Large intestine (tissue), 3 donors: ENCODE data around the gene RNU6-9. TPM values are rescaled to one million over a fixed set of nuclear protein-coding genes. Genes with fewer than 3 reads are reported as not detected.
"Not testable (repeated sequence)": the region's sequence is repeated elsewhere in the genome, so short reads cannot be mapped to it uniquely, and the experiment has no call there.

Experiments used
- DNase-seq, 2 donors: peaks; one replicate each; pipeline versions ENCODE4 v3.0.0 to v3.0.0-alpha.2; 2013
- H3K27ac ChIP-seq: one replicate; pipeline ENCODE4 v1.5.1; 2013; ENCODE audit warnings: low read length
- H3K27me3 ChIP-seq: 2 replicates; pipeline ENCODE4 v1.6.1; 2013; ENCODE audit warnings: low read length; ENCODE audit not compliant: control insufficient read depth, insufficient read depth
- H3K36me3 ChIP-seq: 2 replicates; pipeline ENCODE4 v1.6.1; 2013; ENCODE audit warnings: low read length; ENCODE audit not compliant: control insufficient read depth, insufficient read depth
- H3K4me1 ChIP-seq: one replicate; pipeline ENCODE4 v1.6.1; 2013; ENCODE audit warnings: low read length; ENCODE audit not compliant: control insufficient read depth, insufficient read depth
- H3K4me3 ChIP-seq: one replicate; pipeline ENCODE4 v1.5.1; 2013; ENCODE audit warnings: low read length
- H3K9me3 ChIP-seq: one replicate; pipeline ENCODE4 v1.6.1; 2013; ENCODE audit warnings: mild to moderate bottlenecking, low read depth, low read length, moderate library complexity; ENCODE audit not compliant: control insufficient read depth
- WGBS: methylation state at CpG from one replicate; pipeline ENCODE4 v1.1.5; 2013; ENCODE audit warnings: low lambda C conversion rate; ENCODE audit not compliant: insufficient coverage; 5-methylcytosine and 5-hydroxymethylcytosine counted together
- polyA plus RNA-seq: library from polyadenylated mRNA; unstranded; fragments of 120-200 nt; gene quantifications from one replicate; pipeline ENCODE4 v1.2.1, GENCODE V29; 2013

Gene RNU6-9
- polyA plus RNA-seq, 1 donor: not detected

GRCh38 chr19:878751-879561, 14.3 kb upstream of the RNU6-9 start:
- WGBS: 88% methylated on average over 3 of the region's 24 CpGs
- H3K27me3 ChIP-seq: not testable (repeated sequence)
- peaks cover 62% of the 10 kb centered on the region for H3K36me3 ChIP-seq

GRCh38 chr19:879711-880438, 13.4 kb upstream of the RNU6-9 start:
- H3K4me3 ChIP-seq: no peak overlapping the region
- H3K9me3 ChIP-seq: no peaks in the 10 kb centered on the region
- H3K27me3 ChIP-seq: no peaks in the 10 kb centered on the region
- no CpG with 5 or more reads among the region's 37 CpGs for WGBS
- H3K36me3 ChIP-seq: peaks cover 65% of the 10 kb centered on the region
- H3K27ac ChIP-seq: no peak overlapping the region
- no peaks in the 10 kb centered on the region for H3K4me1 ChIP-seq
- DNase-seq: no peak

More at GRCh38 chr19:878751-879561, 14.3 kb upstream of the RNU6-9 start:
- H3K4me3 ChIP-seq, H3K9me3 ChIP-seq, DNase-seq, H3K27ac ChIP-seq, H3K4me1 ChIP-seq: not testable (repeated sequence)

DNA sequence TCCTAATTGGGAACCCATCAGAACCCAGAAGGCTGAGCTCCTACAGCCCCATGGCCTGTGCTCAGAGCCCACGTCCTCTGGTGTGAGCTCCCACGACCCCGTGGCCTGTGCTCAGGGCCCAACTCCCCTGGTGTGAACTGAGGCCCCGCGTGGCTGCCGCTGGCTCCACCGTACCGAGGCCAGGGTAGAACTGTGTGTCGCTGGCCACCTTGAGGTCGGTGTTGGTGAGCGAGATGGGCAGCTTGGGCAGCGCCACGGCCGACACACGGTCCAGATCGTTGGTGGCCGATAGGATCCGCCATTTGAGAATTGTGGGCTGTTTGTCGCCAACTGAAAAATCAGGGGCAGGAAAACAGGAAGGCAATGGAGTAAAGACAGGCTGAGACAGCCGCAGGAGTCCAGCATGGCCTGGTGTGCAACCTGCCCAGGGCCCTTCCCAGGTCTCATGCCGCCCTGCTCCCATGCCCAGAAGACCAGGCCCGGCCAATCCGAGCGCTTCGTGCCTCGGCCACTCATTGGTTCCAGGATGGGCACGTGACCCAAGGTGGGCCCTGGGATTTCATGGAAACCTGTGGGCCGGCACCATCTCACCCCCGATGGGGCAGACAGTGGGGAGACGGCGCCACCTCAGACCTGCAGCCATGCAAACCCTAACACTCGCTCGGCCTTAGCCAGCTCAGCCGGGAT, 11.8 kb upstream of the RNU6-9 start:
- peaks cover 67% of the 10 kb centered on the region for H3K36me3 ChIP-seq
- no CpG with 5 or more reads among the region's 34 CpGs for WGBS
- no peaks in the 10 kb centered on the region for H3K9me3 ChIP-seq
- no peaks in the 10 kb centered on the region for H3K4me1 ChIP-seq
- no peaks in the 10 kb centered on the region for H3K27me3 ChIP-seq
- H3K27ac ChIP-seq: no peak overlapping the region
- no peak overlapping the region for H3K4me3 ChIP-seq
- DNase-seq: no peak

DNA sequence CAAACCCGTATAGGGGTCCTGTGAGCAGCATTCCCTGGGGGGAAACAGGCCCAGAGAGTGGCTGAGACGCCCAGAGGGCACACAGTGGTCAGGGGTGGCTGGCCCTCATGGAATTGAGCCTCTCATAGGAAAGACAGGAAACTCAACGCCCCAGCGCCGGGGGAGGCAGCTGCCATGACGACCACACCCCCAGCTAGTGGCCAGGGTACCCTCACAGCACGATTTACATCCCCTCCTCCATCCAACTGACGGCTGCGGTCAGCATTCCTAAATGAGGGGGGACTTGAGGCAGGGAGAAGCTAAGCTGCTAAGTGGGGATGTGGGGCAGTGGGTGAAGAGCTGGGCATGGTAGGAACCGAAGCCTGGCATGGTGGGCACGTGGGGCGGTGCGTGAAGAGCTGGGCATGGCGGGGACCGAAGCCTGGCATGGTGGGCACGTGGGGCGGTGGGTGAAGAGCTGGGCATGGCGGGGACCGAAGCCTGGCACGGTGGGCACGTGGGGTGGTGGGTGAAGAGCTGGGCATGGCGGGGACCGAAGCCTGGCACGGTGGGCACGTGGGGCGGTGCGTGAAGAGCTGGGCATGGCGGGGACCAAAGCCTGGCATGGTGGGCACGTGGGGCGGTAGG, 10.3 kb upstream of the RNU6-9 start:
- Histone ChIP-seq H3K4me3 (no peak overlapping the region), H3K36me3 (peaks cover 66% of the 10 kb centered on the region), H3K9me3 (no peaks in the 10 kb centered on the region), H3K27ac (no peak overlapping the region), H3K4me1 (no peaks in the 10 kb centered on the region), H3K27me3 (no peaks in the 10 kb centered on the region)
- no peak for DNase-seq
- WGBS: no CpG with 5 or more reads among the region's 30 CpGs

DNA sequence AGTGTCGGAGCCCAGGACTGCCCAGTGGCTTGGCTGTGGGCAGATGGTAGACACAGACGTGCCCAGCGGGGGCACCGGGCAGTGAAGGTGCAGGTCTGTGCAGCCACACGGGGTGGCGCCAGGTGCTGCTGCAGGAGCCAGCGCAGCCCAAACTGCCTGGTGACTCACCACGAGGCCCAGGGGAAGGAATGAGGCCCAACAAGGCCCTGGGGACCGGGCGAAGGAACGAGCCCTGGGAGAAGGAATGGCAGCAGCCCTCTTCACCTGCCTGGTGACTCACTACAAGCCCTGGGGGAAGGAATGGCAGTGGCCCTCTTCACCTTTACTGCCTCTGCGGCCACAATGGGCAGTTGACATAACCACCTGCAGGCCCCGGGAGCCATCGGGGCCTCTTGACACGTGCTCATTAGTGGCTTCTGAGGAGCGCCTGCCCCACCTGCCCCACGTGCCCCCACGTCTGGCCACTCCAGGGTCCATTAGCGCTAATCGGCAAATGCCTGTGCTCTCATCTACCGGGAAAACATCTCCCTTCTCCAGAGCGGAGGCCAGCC, 9.5 kb upstream of the RNU6-9 start:
- no peak for DNase-seq
- Histone ChIP-seq H3K4me1 (no peaks in the 10 kb centered on the region), H3K36me3 (peaks cover 69% of the 10 kb centered on the region), H3K27ac (no peak overlapping the region), H3K4me3 (no peak overlapping the region), H3K9me3 (no peaks in the 10 kb centered on the region), H3K27me3 (no peaks in the 10 kb centered on the region)
- no CpG with 5 or more reads among the region's 22 CpGs for WGBS

DNA sequence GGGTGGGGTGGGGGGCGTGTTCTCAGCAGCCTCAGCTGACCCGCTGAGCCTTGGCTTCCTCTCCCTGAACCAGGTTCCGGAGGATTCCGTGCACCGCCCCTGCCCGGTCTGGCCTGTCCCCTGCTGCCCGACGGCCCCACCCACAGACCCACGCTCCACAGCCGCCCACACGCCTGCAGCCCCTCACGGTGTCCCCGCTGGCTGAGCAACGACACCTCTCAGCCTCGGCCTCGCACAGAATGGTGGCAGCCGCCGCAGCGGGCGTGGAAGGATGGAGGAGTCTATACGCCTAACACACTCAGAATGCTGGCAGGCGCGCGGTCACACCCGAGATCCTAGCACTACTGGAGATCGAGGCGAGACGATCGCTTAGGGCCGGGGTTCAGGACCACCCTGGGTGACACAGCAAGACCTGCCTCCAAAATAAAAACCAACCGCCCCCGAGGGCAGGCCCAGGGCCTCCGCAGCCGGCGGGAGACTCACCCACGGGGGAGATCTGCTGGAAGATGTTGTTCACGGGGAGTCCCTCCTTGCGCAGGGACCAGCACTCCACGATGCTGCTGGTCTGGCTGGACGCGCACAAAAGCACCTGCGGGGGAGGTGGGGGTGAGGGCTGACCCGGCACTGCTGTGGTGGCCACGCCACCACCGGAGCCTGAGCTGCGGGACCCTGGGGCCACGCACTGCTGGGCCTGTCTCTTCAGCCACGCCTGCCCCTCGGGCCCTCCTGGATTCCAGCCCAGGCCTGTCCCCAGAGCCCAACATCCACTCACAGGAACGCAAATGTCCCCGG, 8.7 kb upstream of the RNU6-9 start:
- Histone ChIP-seq H3K27me3 (no peaks in the 10 kb centered on the region), H3K9me3 (no peaks in the 10 kb centered on the region), H3K27ac (no peak overlapping the region), H3K4me1 (no peaks in the 10 kb centered on the region), H3K4me3 (no peak overlapping the region), H3K36me3 (peaks cover 76% of the 10 kb centered on the region)
- DNase-seq: no peak
- no CpG with 5 or more reads among the region's 51 CpGs for WGBS

DNA sequence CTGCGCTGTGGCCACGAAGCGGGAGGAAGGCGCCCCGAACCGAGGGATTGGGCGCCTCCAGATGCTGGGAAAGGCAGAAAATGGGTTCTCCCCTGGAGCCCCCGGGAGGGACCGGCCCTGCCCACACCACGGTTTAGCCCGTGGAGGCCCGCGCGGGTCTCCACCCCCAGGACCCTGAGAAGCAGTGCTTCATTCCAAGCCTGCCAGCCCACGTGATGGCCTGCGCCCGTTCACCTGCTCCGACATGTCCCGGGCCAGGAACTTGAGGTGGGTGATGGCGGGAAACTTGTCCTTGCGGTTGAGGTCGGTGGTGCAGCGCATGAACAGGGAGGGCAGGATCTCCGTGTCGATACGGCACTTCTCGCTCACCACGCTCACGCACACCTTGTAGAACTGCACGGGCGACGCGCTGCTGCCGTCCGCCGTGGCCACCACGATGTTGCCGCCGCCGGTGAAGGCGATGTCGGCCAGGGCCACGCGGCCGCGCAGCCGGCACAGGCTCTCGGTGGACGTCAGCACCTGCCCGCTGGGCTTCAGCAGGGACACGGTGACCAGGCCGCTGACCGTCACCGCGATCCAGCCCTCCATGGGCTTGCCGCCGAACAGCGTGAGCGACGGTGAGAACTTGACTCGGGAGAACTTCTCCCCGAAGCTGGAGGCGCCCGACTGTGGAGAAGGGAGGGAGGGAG, 7.6 kb upstream of the RNU6-9 start:
- peaks cover 79% of the 10 kb centered on the region for H3K36me3 ChIP-seq
- H3K27ac ChIP-seq: no peak overlapping the region
- WGBS: 100% methylated on average over 3 of the region's 64 CpGs
- H3K4me1 ChIP-seq: no peaks in the 10 kb centered on the region
- DNase-seq: no peak
- no peaks in the 10 kb centered on the region for H3K27me3 ChIP-seq
- H3K4me3 ChIP-seq: no peak overlapping the region
- H3K9me3 ChIP-seq: no peaks in the 10 kb centered on the region

DNA sequence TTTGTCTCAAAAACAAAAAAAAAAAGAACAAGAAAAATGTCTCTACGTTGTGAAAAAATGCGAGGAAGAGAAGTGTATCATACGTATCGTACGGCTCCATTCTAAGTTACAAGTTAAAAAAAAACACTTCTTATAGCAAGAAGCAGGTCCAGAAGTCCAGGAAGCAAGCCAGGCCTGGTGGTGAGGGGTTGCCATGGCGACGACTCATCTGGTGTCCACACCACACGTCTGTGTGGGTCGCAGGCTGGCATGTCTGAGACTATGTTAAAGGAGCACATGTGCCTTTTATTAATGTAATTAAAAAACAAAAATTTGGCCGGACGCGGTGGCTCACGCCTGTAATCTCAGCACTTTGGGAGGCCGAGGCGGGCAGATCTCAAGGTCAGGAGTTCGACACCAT, 6.2 kb upstream of the RNU6-9 start:
- Histone ChIP-seq H3K27me3 (no peaks in the 10 kb centered on the region), H3K9me3 (no peaks in the 10 kb centered on the region), H3K4me3 (no peak overlapping the region), H3K36me3 (peaks cover 68% of the 10 kb centered on the region), H3K4me1 (peaks cover 9% of the 10 kb centered on the region), H3K27ac (no peak overlapping the region)
- no peak for DNase-seq
- 100% methylated on average over 1 of the region's 16 CpGs for WGBS

DNA sequence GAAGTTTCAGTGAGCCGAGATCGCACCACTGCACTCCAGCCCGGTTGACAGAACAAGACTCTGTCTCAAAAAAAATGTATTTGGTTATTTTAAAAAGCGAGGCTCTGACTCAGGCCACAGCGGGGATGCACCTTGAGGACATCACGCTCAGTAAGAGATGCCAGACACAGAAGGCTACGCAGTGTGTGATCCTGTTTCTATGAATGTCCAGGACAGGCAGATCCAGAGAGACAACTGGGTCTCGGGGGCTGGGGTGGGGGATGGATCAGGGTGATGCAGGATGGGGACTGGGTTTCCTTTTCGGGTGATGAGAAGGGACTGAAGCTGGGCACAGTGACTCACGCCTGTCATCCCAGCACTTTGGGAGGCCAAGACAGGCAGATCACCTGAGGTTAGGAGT, 5.7 kb upstream of the RNU6-9 start:
- DNase-seq: no peak
- H3K27me3 ChIP-seq: no peaks in the 10 kb centered on the region
- WGBS: 100% methylated on average over 2 of the region's 10 CpGs
- peaks cover 11% of the 10 kb centered on the region for H3K4me1 ChIP-seq
- H3K9me3 ChIP-seq: no peaks in the 10 kb centered on the region
- H3K36me3 ChIP-seq: peaks cover 63% of the 10 kb centered on the region
- no peak overlapping the region for H3K27ac ChIP-seq
- H3K4me3 ChIP-seq: no peak overlapping the region
